HEK293T (cell line): ENCODE data around the gene UNC93B1.

Experiments
- ARNT ChIP-seq: fragments of 450-650 bp; IDR thresholded peaks from 2 replicates; pipeline ENCODE4 v1.6.1; 2017; ENCODE audit warnings: mild to moderate bottlenecking
- BHLHE40 ChIP-seq: fragments of 450-650 bp; IDR thresholded peaks from 2 replicates; pipeline ENCODE4 v1.6.1; 2016; ENCODE audit warnings: mild to moderate bottlenecking, moderate library complexity, borderline replicate concordance
- CTBP1 ChIP-seq: fragments of 450-650 bp; IDR thresholded peaks from 2 replicates; pipeline ENCODE4 v1.6.1; 2016; ENCODE audit warnings: borderline replicate concordance
- ELF4 ChIP-seq: fragments of 450-650 bp; IDR thresholded peaks from 2 replicates; pipeline ENCODE4 v1.6.1; 2017; ENCODE audit warnings: antibody characterized with exemption
- FOXM1 ChIP-seq: fragments of 450-650 bp; IDR thresholded peaks from 2 replicates; pipeline ENCODE4 v1.6.1; 2017; ENCODE audit warnings: mild to moderate bottlenecking, borderline replicate concordance
- HDGF ChIP-seq: fragments of 450-650 bp; IDR thresholded peaks from 2 replicates; pipeline ENCODE4 v1.6.1; 2017; ENCODE audit warnings: antibody characterized with exemption, borderline replicate concordance
- SP1 ChIP-seq: fragments of 450-650 bp; IDR thresholded peaks from 2 replicates; pipeline ENCODE4 v1.6.1; 2017
- SUZ12 ChIP-seq: fragments of 450-650 bp; IDR thresholded peaks from 2 replicates; pipeline ENCODE4 v1.6.1; 2016; ENCODE audit warnings: mild to moderate bottlenecking
- TARDBP ChIP-seq: fragments of 450-650 bp; IDR thresholded peaks from 2 replicates; pipeline ENCODE4 v1.6.1; 2016

GRCh38 chr11:68041617-68042218, 37.8 kb upstream of the UNC93B1 start:
- TF ChIP-seq SP1 = no peak
- no peak for TF ChIP-seq SUZ12
- TF ChIP-seq HDGF = no peak
- TF ChIP-seq FOXM1 = no peak
- TF ChIP-seq ELF4 = no peak
- TF ChIP-seq BHLHE40 = no peak
- TF ChIP-seq TARDBP = no peak
- TF ChIP-seq ARNT = no peak
- no peak for TF ChIP-seq CTBP1
